KMS-11 (cell line): ENCODE data around the gene PAK1.

Experiments used
- H2AFZ ChIP-seq: fragments of 200-600 bp; sonication (generic); 2 replicates; pipeline ENCODE4 v1.6.1; 2016; ENCODE audit warnings: antibody characterized with exemption, mixed run types, low read depth
- H3K27ac ChIP-seq: fragments of 200-600 bp; sonication (generic); 2 replicates; pipeline ENCODE4 v1.6.1; 2016; ENCODE audit warnings: mild to moderate bottlenecking, mixed run types
- H3K27me3 ChIP-seq: fragments of 200-600 bp; sonication (generic); 2 replicates; pipeline ENCODE4 v1.6.1; 2017; ENCODE audit warnings: mild to moderate bottlenecking, low read depth, mixed run types, moderate library complexity; ENCODE audit not compliant: insufficient read depth
- H3K36me3 ChIP-seq: fragments of 200-600 bp; sonication (generic); 2 replicates; pipeline ENCODE4 v1.6.1; 2017; ENCODE audit warnings: mild to moderate bottlenecking, mixed run types; ENCODE audit not compliant: insufficient read depth
- H3K4me1 ChIP-seq: fragments of 200-600 bp; sonication (generic); 2 replicates; pipeline ENCODE4 v1.6.1; 2016; ENCODE audit warnings: mild to moderate bottlenecking, low read depth, mixed run types; ENCODE audit not compliant: poor library complexity, severe bottlenecking
- H3K4me2 ChIP-seq: fragments of 200-600 bp; sonication (generic); 2 replicates; pipeline ENCODE4 v1.7.0; 2016; ENCODE audit warnings: mild to moderate bottlenecking, mixed run types
- H3K4me3 ChIP-seq: fragments of 200-600 bp; sonication (generic); IDR thresholded peaks from 2 replicates; pipeline ENCODE4 v1.6.1; 2017; ENCODE audit warnings: low read depth, low read length, mixed read lengths; ENCODE audit not compliant: insufficient read depth
- H3K79me2 ChIP-seq: fragments of 200-600 bp; sonication (generic); 2 replicates; pipeline ENCODE4 v1.6.1; 2016; ENCODE audit warnings: low read depth, mixed run types; ENCODE audit not compliant: insufficient read depth
- H3K9ac ChIP-seq: fragments of 200-600 bp; sonication (generic); 2 replicates; pipeline ENCODE4 v1.6.1; 2016; ENCODE audit warnings: mild to moderate bottlenecking, mixed run types
- H4K20me1 ChIP-seq: fragments of 200-600 bp; sonication (generic); 2 replicates; pipeline ENCODE4 v1.6.1; 2016; ENCODE audit warnings: mild to moderate bottlenecking, mixed run types; ENCODE audit not compliant: insufficient read depth
- TF ChIP-seq, protein P1 (sequence below): fragments of 200-600 bp; sonication (generic); conservative IDR thresholded peaks from 2 replicates; pipeline ENCODE4 v1.6.1; 2017; ENCODE audit warnings: low read depth, mild to moderate bottlenecking, antibody characterized with exemption, low read length, moderate library complexity, mixed read lengths

Gene PAK1

GRCh38 chr11:77284476-77285468, 189.1 kb downstream of the PAK1 start:
- H4K20me1 ChIP-seq = no peaks in the 10 kb centered on the region
- H3K4me1 ChIP-seq = no peaks in the 10 kb centered on the region
- H3K4me2 ChIP-seq = no peak overlapping the region
- no peaks in the 10 kb centered on the region for H3K27me3 ChIP-seq
- no peaks in the 10 kb centered on the region for H3K79me2 ChIP-seq
- no peak overlapping the region for H2AFZ ChIP-seq
- TF ChIP-seq, protein P1, sequence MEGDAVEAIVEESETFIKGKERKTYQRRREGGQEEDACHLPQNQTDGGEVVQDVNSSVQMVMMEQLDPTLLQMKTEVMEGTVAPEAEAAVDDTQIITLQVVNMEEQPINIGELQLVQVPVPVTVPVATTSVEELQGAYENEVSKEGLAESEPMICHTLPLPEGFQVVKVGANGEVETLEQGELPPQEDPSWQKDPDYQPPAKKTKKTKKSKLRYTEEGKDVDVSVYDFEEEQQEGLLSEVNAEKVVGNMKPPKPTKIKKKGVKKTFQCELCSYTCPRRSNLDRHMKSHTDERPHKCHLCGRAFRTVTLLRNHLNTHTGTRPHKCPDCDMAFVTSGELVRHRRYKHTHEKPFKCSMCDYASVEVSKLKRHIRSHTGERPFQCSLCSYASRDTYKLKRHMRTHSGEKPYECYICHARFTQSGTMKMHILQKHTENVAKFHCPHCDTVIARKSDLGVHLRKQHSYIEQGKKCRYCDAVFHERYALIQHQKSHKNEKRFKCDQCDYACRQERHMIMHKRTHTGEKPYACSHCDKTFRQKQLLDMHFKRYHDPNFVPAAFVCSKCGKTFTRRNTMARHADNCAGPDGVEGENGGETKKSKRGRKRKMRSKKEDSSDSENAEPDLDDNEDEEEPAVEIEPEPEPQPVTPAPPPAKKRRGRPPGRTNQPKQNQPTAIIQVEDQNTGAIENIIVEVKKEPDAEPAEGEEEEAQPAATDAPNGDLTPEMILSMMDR = no peak
- H3K9ac ChIP-seq = no peak overlapping the region
- H3K4me3 ChIP-seq = no peak overlapping the region
- H3K27ac ChIP-seq = no peak overlapping the region
- no peaks in the 10 kb centered on the region for H3K36me3 ChIP-seq

- Histone ChIP-seq H3K9ac (no peak overlapping the region), H3K4me1 (no peaks in the 10 kb centered on the region), H3K4me2 (no peak overlapping the region), H2AFZ (no peak overlapping the region), H3K27ac (no peak overlapping the region), H3K79me2 (no peaks in the 10 kb centered on the region), H4K20me1 (no peaks in the 10 kb centered on the region), H3K27me3 (no peaks in the 10 kb centered on the region), H3K36me3 (no peaks in the 10 kb centered on the region), H3K4me3 (no peak overlapping the region)
- TF ChIP-seq, protein P1 = no peak
Observed at GRCh38 chr11:77283101-77283500, 190.8 kb downstream of the PAK1 start.

GRCh38 chr11:77278595-77279506, 195.0 kb downstream of the PAK1 start:
- Histone ChIP-seq H3K79me2 (no peaks in the 10 kb centered on the region), H3K27me3 (no peaks in the 10 kb centered on the region), H3K4me3 (no peak overlapping the region), H4K20me1 (no peaks in the 10 kb centered on the region), H2AFZ (no peak overlapping the region), H3K4me1 (no peaks in the 10 kb centered on the region), H3K9ac (no peak overlapping the region), H3K4me2 (no peak overlapping the region), H3K36me3 (no peaks in the 10 kb centered on the region), H3K27ac (no peak overlapping the region)
- TF ChIP-seq, protein P1 = no peak

DNA sequence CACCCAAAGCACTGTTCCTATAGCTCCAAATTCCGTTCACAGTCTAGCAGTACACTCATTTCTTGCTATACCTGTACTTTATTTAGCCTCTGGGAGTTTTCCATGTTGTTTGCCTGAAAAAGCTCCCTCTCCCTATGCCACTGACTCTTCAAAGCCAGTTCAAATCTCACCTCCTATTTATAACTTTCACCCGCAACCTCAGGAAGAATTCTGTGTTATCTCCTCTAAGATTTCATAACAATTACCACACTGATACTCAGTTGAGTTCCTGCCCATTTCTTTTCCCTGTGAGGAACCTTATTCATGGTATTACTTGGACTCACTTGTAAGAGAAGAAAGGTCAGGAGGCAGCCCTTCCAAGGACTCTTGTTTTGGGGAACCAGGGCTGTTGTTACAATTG, 197.6 kb downstream of the PAK1 start:
- no peak overlapping the region for H2AFZ ChIP-seq
- H3K79me2 ChIP-seq = no peaks in the 10 kb centered on the region
- no peak overlapping the region for H3K9ac ChIP-seq
- no peaks in the 10 kb centered on the region for H4K20me1 ChIP-seq
- no peaks in the 10 kb centered on the region for H3K36me3 ChIP-seq
- no peak overlapping the region for H3K4me3 ChIP-seq
- H3K27me3 ChIP-seq = no peaks in the 10 kb centered on the region
- H3K27ac ChIP-seq = no peak overlapping the region
- H3K4me1 ChIP-seq = no peaks in the 10 kb centered on the region
- H3K4me2 ChIP-seq = no peak overlapping the region
- TF ChIP-seq, protein P1 = no peak
